ENCODE measurements around the gene PTTG1. TPM values are rescaled to one million over a fixed set of nuclear protein-coding genes. Genes with fewer than 3 reads are reported as not detected.
A peak's percentile ranks its signal among the peaks of the same experiment; 100 is the strongest.

Gene PTTG1
- total and polyA plus RNA-seq, 2 of the 4 experiments (the other 2 are of a cell fraction), result 98.6 to 118 TPM

GRCh38 chr5:160399402-160400353 lies 22.0 kb upstream of the PTTG1 start, which contains the start of gene FAM200C:
Gene FAM200C (minus strand): TSS chr5:160400054. CDS start chr5:160395490, 4,564 bp downstream.
- peak within 1 kb of the TSS; percentile 98 for H3K4ac ChIP-seq (ENCODE audit: low read depth, low read length)
- intact Hi-C loops (cut with micrococcal nuclease) (loop anchor here (10.0 kb wide), 1 partner anchor 315 kb away; no protein-coding TSS in a partner anchor), in situ Hi-C loops (cut with MboI; ENCODE audit: low sequenced_read_pairs) (loop anchor here (5.0 kb wide), 1 partner anchor 377 kb away; no protein-coding TSS in a partner anchor), dilution Hi-C loops (cut with HindIII; ENCODE audit: low sequenced_read_pairs, unreplicated experiment) (no loop called here)
- peak within 1 kb of the TSS; percentile 93 for H2AFZ ChIP-seq (replicated peaks; ENCODE audit: low read length, poor library complexity)
- H3K79me1 ChIP-seq (ENCODE audit: low read depth in 1 of 2, low read length in 2 of 2), result peaks cover 9 to 36% of the 10 kb centered on the region in 2 experiments
- H3K9me3 ChIP-seq (ENCODE audit: control insufficient read depth, insufficient read depth, low read length), result no peaks in the 10 kb centered on the region
- TF ChIP-seq POLR2A (IDR thresholded peaks at IDR 0.05; ENCODE audit: low read depth, low read length), result peak; percentile 91
- no peak for TF ChIP-seq MXI1 (IDR thresholded peaks at IDR 0.05; ENCODE audit: borderline replicate concordance, low read depth, low read length)
- CTCF ChIA-PET, result no interaction called here
- H3K27me3 ChIP-seq (ENCODE audit: control insufficient read depth, insufficient read depth, low read length), result no peaks in the 10 kb centered on the region
- peak within 1 kb of the TSS; percentile 99 for H3K23ac ChIP-seq (ENCODE audit: low read depth, low read length)
- H3K9ac ChIP-seq (ENCODE audit: low read depth, low read length), result peak within 1 kb of the TSS; percentile 94
- H3K27ac ChIP-seq (ENCODE audit: insufficient read depth, low read length), result peak within 1 kb of the TSS; percentile 94
- H2BK5ac ChIP-seq (ENCODE audit: low read depth, low read length, poor library complexity, severe bottlenecking), result peak within 1 kb of the TSS; percentile 91
- 0 out of 2 replicates have a peak, but pooled peaks cover 2% of the 10 kb centered on the region for H3K9me1 ChIP-seq (ENCODE audit: insufficient read depth, low read length)
- peak within 1 kb of the TSS; percentile 86 for H2BK120ac ChIP-seq (ENCODE audit: low read depth, low read length)
- peak within 1 kb of the TSS; percentile 96 for H2AK5ac ChIP-seq (ENCODE audit: low read depth, low read length)
- peak within 1 kb of the TSS; percentile 79 for H3K4me3 ChIP-seq (ENCODE audit: insufficient read depth, low read depth, low read length)
- peak within 1 kb of the TSS; percentile 97 for H2AK9ac ChIP-seq (replicated peaks; ENCODE audit: low read depth, low read length, poor library complexity)
- ATAC-seq (ENCODE audit: low read depth) (peak; percentile 93), DNase-seq (peak; percentile 94)
- H2BK20ac ChIP-seq (ENCODE audit: low read depth, low read length), result peak within 1 kb of the TSS; percentile 62
- H3K4me1 ChIP-seq (ENCODE audit: control insufficient read depth, insufficient read depth, low read length), result no peaks in the 10 kb centered on the region; the same call in 1 of the 2 replicates
- peak within 1 kb of the TSS; percentile 97 for H2BK15ac ChIP-seq (ENCODE audit: low read depth, low read length)
- H3K4me2 ChIP-seq (ENCODE audit: low read depth, low read length), result peak within 1 kb of the TSS; percentile 88
- peak within 1 kb of the TSS; percentile 96 for H3K56ac ChIP-seq (ENCODE audit: extremely low read depth, insufficient read depth, low read length)
- peaks cover 13% of the 10 kb centered on the region for H3K36me3 ChIP-seq (ENCODE audit: control insufficient read depth, insufficient read depth, low read length)
- BruUV-seq (replicated peaks), result no TSS peak
- WGBS, 2 experiments (ENCODE audit: extremely low coverage in 2 of 2, insufficient read length in 1 of 2), result 0% methylated on average over 5 of the region's 41 CpGs; no CpG with 5 or more reads in 1 of the 2 experiments
- peak within 1 kb of the TSS; percentile 96 for H3K14ac ChIP-seq (replicated peaks; ENCODE audit: low read depth, low read length)
- H4K8ac ChIP-seq (ENCODE audit: low read depth in 2 of 2, low read length in 2 of 2), result peak within 1 kb of the TSS; percentile 98
- H4K91ac ChIP-seq (ENCODE audit: insufficient read depth, low read depth, low read length), result peak within 1 kb of the TSS; percentile 90
- peak within 1 kb of the TSS; percentile 96 for H4K5ac ChIP-seq (ENCODE audit: low read depth, low read length)
- POLR2A ChIA-PET (ENCODE audit: unreplicated experiment), result interaction anchor here (0.6 to 0.7 kb wide), 2 partner anchors 9 to 18 kb away, joined by 4 to 5 read pairs; no protein-coding TSS in a partner anchor
- peak within 1 kb of the TSS; percentile 75 for H3K18ac ChIP-seq (ENCODE audit: low read depth, low read length)
- H4K20me1 ChIP-seq (ENCODE audit: insufficient read depth, low read length), result no peaks in the 10 kb centered on the region

All from IMR-90 (cell line).